GM12874 (cell line): Measurements from ENCODE around the gene COL27A1.

ENCODE experiments used
- TF ChIP-seq, protein P1 (sequence below): IDR thresholded peaks from 2 replicates; pipeline ENCODE4 v1.5.1; 2011; ENCODE audit warnings: low read depth, mild to moderate bottlenecking, control low read depth, low read length, moderate library complexity; ENCODE audit not compliant: insufficient read depth

The COL27A1 gene

GRCh38 chr9:114178756-114179450 lies 23.6 kb downstream of the COL27A1 start:
- TF ChIP-seq, protein P1, sequence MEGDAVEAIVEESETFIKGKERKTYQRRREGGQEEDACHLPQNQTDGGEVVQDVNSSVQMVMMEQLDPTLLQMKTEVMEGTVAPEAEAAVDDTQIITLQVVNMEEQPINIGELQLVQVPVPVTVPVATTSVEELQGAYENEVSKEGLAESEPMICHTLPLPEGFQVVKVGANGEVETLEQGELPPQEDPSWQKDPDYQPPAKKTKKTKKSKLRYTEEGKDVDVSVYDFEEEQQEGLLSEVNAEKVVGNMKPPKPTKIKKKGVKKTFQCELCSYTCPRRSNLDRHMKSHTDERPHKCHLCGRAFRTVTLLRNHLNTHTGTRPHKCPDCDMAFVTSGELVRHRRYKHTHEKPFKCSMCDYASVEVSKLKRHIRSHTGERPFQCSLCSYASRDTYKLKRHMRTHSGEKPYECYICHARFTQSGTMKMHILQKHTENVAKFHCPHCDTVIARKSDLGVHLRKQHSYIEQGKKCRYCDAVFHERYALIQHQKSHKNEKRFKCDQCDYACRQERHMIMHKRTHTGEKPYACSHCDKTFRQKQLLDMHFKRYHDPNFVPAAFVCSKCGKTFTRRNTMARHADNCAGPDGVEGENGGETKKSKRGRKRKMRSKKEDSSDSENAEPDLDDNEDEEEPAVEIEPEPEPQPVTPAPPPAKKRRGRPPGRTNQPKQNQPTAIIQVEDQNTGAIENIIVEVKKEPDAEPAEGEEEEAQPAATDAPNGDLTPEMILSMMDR, result no peak

- TF ChIP-seq, protein P1, result no peak
Observed at GRCh38 chr9:114179516-114179915, 24.2 kb downstream of the COL27A1 start.

GRCh38 chr9:114180696-114181606 lies 25.6 kb downstream of the COL27A1 start:
- TF ChIP-seq, protein P1, result no peak

DNA sequence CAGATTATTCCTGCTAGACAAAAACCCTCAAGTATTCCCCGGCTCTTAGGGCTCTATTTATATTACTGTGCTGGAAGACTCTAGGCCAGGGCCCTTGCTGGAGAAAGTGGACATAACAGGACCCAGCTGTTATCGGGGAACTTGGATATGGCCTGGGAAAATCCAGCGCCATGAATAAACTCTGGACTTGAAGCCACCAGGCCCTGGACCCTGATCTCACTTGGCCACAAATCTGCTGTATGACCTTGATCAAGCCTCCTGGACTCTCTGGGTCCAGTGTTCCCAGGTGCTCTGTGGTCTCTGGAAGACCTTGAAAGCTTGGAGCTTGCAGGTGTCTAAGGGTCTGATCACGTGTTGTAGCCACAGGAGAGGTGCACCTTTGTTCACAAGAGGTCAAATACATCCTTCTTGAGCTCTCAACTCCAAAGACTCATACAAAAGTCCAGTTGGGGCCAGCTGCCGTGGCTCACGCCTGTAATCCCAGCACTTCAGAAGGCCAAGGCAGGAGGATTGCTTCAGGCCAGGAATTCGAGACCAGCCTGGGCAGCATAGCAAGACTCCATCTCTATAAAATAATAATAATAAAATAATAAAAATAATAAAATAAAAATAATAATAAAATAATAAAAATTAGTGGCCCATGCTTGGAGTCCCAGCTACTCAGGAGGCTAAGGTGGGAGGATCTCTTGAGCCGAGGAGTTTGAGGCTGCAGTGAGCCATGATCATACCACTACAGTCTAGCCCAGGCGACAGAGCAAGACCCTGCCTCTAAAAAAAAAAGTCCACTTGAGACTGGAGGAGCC lies 26.5 kb downstream of the COL27A1 start:
- TF ChIP-seq, protein P1, result no peak

DNA sequence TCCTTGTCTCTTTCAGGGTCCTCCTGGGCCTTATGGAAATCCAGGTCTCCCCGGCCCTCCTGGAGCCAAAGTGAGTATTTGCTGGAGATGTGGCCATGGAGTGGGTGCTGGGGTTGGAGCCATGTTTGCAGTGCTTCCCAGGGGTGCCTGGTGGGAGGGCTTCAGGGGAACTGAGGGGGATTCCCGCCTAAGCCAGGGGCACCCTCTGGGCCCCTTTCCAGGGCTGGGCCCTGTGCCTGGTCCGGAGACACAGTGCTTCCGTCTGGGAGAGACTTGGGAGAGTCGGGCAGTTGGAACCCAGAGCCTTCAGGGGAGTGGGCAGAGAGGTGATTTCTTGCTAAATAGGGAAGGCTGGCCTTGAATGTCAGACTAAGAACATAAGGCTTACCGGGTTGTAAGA lies 27.7 kb downstream of the COL27A1 start:
- TF ChIP-seq, protein P1, result no peak

- TF ChIP-seq, protein P1, result no peak
Observed at GRCh38 chr9:114184071-114184470, 28.7 kb downstream of the COL27A1 start.

DNA sequence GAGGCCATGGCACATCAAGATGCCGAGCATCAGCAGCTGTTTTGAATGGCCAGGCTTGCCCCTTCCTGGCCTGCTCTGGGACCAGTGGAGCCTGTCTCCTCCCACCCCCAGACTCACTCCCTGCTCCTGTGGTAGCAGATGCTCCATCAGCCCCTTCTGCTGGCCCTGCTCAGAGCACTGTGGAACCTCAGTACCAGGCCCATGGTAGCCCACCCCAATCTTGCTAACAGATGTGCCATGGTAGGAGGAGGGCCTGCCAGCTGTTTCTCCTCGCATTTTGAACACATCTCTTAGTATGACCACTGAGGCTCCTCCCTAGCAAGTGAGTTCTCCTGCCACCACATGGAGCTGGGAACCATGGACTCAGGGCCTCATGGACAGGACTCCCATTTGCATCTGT lies 29.5 kb downstream of the COL27A1 start:
- TF ChIP-seq, protein P1, result no peak
